Measurements from ENCODE around the gene MPC1. TPM values are rescaled to one million over a fixed set of nuclear protein-coding genes. Genes with fewer than 3 reads are reported as not detected.

Gene MPC1
- polyA plus RNA-seq, 1 donor from 2014 or later: 112 TPM

GRCh38 chr6:166418691-166419143 is 36.0 kb upstream of the MPC1 start:
- H3F3A ChIP-seq (ENCODE audit: insufficient read depth, low read length, poor library complexity, severe bottlenecking): no peaks in the 10 kb centered on the region
- H3K27ac ChIP-seq (ENCODE audit: low read length): no peak overlapping the region
- no peaks in the 10 kb centered on the region for H3K27me3 ChIP-seq (ENCODE audit: insufficient read depth, low read depth, low read length)
- peaks cover 15% of the 10 kb centered on the region for H3K36me3 ChIP-seq (ENCODE audit: insufficient read depth, low read length)
- H3K9me3 ChIP-seq (ENCODE audit: low read length): no peaks in the 10 kb centered on the region
- H4K20me1 ChIP-seq (ENCODE audit: insufficient read depth): no peaks in the 10 kb centered on the region
- no peaks in the 10 kb centered on the region for H3K79me2 ChIP-seq (replicated peaks; ENCODE audit: insufficient read depth, low read length)
- H3K4me3 ChIP-seq (ENCODE audit: low read length): no peak overlapping the region
- no peak overlapping the region for H3K4me2 ChIP-seq (ENCODE audit: low read length)
- H2AFZ ChIP-seq (ENCODE audit: low read depth, low read length): no peak overlapping the region
- H3K9me2 ChIP-seq (ENCODE audit: insufficient read depth, low read length): no peaks in the 10 kb centered on the region
- no peak for TF ChIP-seq TAF1 (IDR thresholded peaks at IDR 0.05; ENCODE audit: low read depth)
- no peak for TF ChIP-seq CTCF (IDR thresholded peaks at IDR 0.05; ENCODE audit: poor library complexity, severe bottlenecking)
- TF ChIP-seq MXI1 (conservative IDR thresholded peaks at IDR 0.05; ENCODE audit: poor library complexity, severe bottlenecking): no peak
- TF ChIP-seq EP300 (conservative IDR thresholded peaks at IDR 0.05; ENCODE audit: poor library complexity, severe bottlenecking): no peak
- no peak for TF ChIP-seq RAD21 (conservative IDR thresholded peaks at IDR 0.05)
- H3K9ac ChIP-seq (ENCODE audit: low read length): no peak overlapping the region

- Histone ChIP-seq H3K79me2 (replicated peaks; ENCODE audit: insufficient read depth, low read length) (no peaks in the 10 kb centered on the region), H3K9me2 (ENCODE audit: insufficient read depth, low read length) (no peaks in the 10 kb centered on the region), H3K4me2 (ENCODE audit: low read length) (no peak overlapping the region), H3K27ac (ENCODE audit: low read length) (no peak overlapping the region), H2AFZ (ENCODE audit: low read depth, low read length) (no peak overlapping the region), H3F3A (ENCODE audit: insufficient read depth, low read length, poor library complexity, severe bottlenecking) (no peaks in the 10 kb centered on the region), H4K20me1 (ENCODE audit: insufficient read depth) (no peaks in the 10 kb centered on the region), H3K36me3 (ENCODE audit: insufficient read depth, low read length) (peaks cover 8% of the 10 kb centered on the region), H3K9me3 (ENCODE audit: low read length) (no peaks in the 10 kb centered on the region), H3K4me3 (ENCODE audit: low read length) (no peak overlapping the region), H3K9ac (ENCODE audit: low read length) (no peak overlapping the region), H3K27me3 (ENCODE audit: insufficient read depth, low read depth, low read length) (no peaks in the 10 kb centered on the region)
- no peak for TF ChIP-seq POLR2AphosphoS5 (IDR thresholded peaks at IDR 0.05)
- no peak for TF ChIP-seq SMC3 (conservative IDR thresholded peaks at IDR 0.05; ENCODE audit: poor library complexity)
- no peak for TF ChIP-seq MXI1 (conservative IDR thresholded peaks at IDR 0.05; ENCODE audit: poor library complexity, severe bottlenecking)
- TF ChIP-seq RAD21 (conservative IDR thresholded peaks at IDR 0.05): no peak
Measured at GRCh38 chr6:166417285-166417691, 34.5 kb upstream of the MPC1 start.

- Histone ChIP-seq H2AFZ (ENCODE audit: low read depth, low read length) (no peak overlapping the region), H3F3A (ENCODE audit: insufficient read depth, low read length, poor library complexity, severe bottlenecking) (no peaks in the 10 kb centered on the region), H3K9me2 (ENCODE audit: insufficient read depth, low read length) (no peaks in the 10 kb centered on the region), H3K27ac (ENCODE audit: low read length) (no peak overlapping the region), H3K9me3 (ENCODE audit: low read length) (no peaks in the 10 kb centered on the region), H3K79me2 (replicated peaks; ENCODE audit: insufficient read depth, low read length) (no peaks in the 10 kb centered on the region), H3K4me3 (ENCODE audit: low read length) (no peak overlapping the region), H3K36me3 (ENCODE audit: insufficient read depth, low read length) (peaks cover 8% of the 10 kb centered on the region), H3K27me3 (ENCODE audit: insufficient read depth, low read depth, low read length) (no peaks in the 10 kb centered on the region), H3K9ac (ENCODE audit: low read length) (no peak overlapping the region), H3K4me2 (ENCODE audit: low read length) (no peak overlapping the region), H4K20me1 (ENCODE audit: insufficient read depth) (no peaks in the 10 kb centered on the region)
- TF ChIP-seq REST (IDR thresholded peaks at IDR 0.05; ENCODE audit: borderline replicate concordance): no peak
- TF ChIP-seq SMC3 (conservative IDR thresholded peaks at IDR 0.05; ENCODE audit: poor library complexity): no peak
- TF ChIP-seq EZH2 (IDR thresholded peaks at IDR 0.05; ENCODE audit: borderline replicate concordance, insufficient read depth, low read length, poor library complexity, severe bottlenecking): no peak
- no peak for TF ChIP-seq EP300 (conservative IDR thresholded peaks at IDR 0.05; ENCODE audit: poor library complexity, severe bottlenecking)
- no peak for TF ChIP-seq RAD21 (conservative IDR thresholded peaks at IDR 0.05)
Measured at GRCh38 chr6:166415833-166416347, 33.1 kb upstream of the MPC1 start.
